ENCODE results near the gene KCTD10.
"Not testable (repeated sequence)": the region's sequence is repeated elsewhere in the genome, so short reads cannot be mapped to it uniquely, and the experiment has no call there.

KCTD10 gene

GRCh38 chr12:109483346-109483745 lies 6.2 kb upstream of the KCTD10 start:
- Histone ChIP-seq H3K27ac (ENCODE audit: low read length) (no peak overlapping the region), H3K36me3 (ENCODE audit: control insufficient read depth in 1 of 2, insufficient read depth in 2 of 2, low read length in 2 of 2) (peaks cover 40 to 58% of the 10 kb centered on the region in 2 donors), H3K27me3 (ENCODE audit: low read depth, low read length) (no peaks in the 10 kb centered on the region), H3K4me3 (ENCODE audit: low read depth in 1 of 2, low read length in 2 of 2) (no peak overlapping the region), H3K4me1 (ENCODE audit: control insufficient read depth in 1 of 2, insufficient read depth in 2 of 2, low read length in 2 of 2) (peaks cover 5 to 18% of the 10 kb centered on the region in 2 donors), H3K9me3 (ENCODE audit: control insufficient read depth in 1 of 2, low read length in 2 of 2) (no peaks in the 10 kb centered on the region)

- Histone ChIP-seq H3K9me3 (ENCODE audit: control insufficient read depth in 1 of 2, low read length in 2 of 2) (no peaks in the 10 kb centered on the region), H3K27me3 (ENCODE audit: low read depth, low read length) (no peaks in the 10 kb centered on the region), H3K36me3 (ENCODE audit: control insufficient read depth in 1 of 2, insufficient read depth in 2 of 2, low read length in 2 of 2) (peaks cover 36 to 54% of the 10 kb centered on the region in 2 donors), H3K27ac (ENCODE audit: low read length) (no peak overlapping the region), H3K4me3 (ENCODE audit: low read depth in 1 of 2, low read length in 2 of 2) (no peak overlapping the region), H3K4me1 (ENCODE audit: control insufficient read depth in 1 of 2, insufficient read depth in 2 of 2, low read length in 2 of 2) (peaks cover 5 to 22% of the 10 kb centered on the region in 2 donors)
Observed at GRCh38 chr12:109482894-109483293, 5.8 kb upstream of the KCTD10 start.

- peaks cover 32 to 49% of the 10 kb centered on the region in 2 donors for H3K36me3 ChIP-seq (ENCODE audit: control insufficient read depth in 1 of 2, insufficient read depth in 2 of 2, low read length in 2 of 2)
- H3K4me3 ChIP-seq (ENCODE audit: low read depth in 1 of 2, low read length in 2 of 2) = no peak overlapping the region
- no peaks in the 10 kb centered on the region for H3K27me3 ChIP-seq (ENCODE audit: low read depth, low read length)
- H3K27ac ChIP-seq (ENCODE audit: low read length) = no peak overlapping the region
- H3K9me3 ChIP-seq (ENCODE audit: control insufficient read depth in 1 of 2, low read length in 2 of 2) = no peaks in the 10 kb centered on the region
- peaks cover 5 to 23% of the 10 kb centered on the region in 2 donors for H3K4me1 ChIP-seq (ENCODE audit: control insufficient read depth in 1 of 2, insufficient read depth in 2 of 2, low read length in 2 of 2)
Observed at GRCh38 chr12:109482491-109482890, 5.4 kb upstream of the KCTD10 start.

GRCh38 chr12:109481863-109482262 lies 4.8 kb upstream of the KCTD10 start:
- peaks cover 5 to 23% of the 10 kb centered on the region in 2 donors for H3K4me1 ChIP-seq (ENCODE audit: control insufficient read depth in 1 of 2, insufficient read depth in 2 of 2, low read length in 2 of 2)
- no peaks in the 10 kb centered on the region for H3K9me3 ChIP-seq (ENCODE audit: control insufficient read depth in 1 of 2, low read length in 2 of 2)
- H3K27ac ChIP-seq (ENCODE audit: low read length) = no peak overlapping the region
- no peak overlapping the region for H3K4me3 ChIP-seq (ENCODE audit: low read depth in 1 of 2, low read length in 2 of 2)
- no peaks in the 10 kb centered on the region for H3K27me3 ChIP-seq (ENCODE audit: low read depth, low read length)
- peaks cover 26 to 47% of the 10 kb centered on the region in 2 donors for H3K36me3 ChIP-seq (ENCODE audit: control insufficient read depth in 1 of 2, insufficient read depth in 2 of 2, low read length in 2 of 2)

GRCh38 chr12:109480356-109480755 lies 3.3 kb upstream of the KCTD10 start:
- Histone ChIP-seq H3K4me1 (ENCODE audit: control insufficient read depth in 1 of 2, insufficient read depth in 2 of 2, low read length in 2 of 2) (peaks cover 5 to 34% of the 10 kb centered on the region in 2 donors), H3K27ac (ENCODE audit: low read length) (no peak overlapping the region), H3K27me3 (ENCODE audit: low read depth, low read length) (no peaks in the 10 kb centered on the region), H3K4me3 (ENCODE audit: low read depth in 1 of 2, low read length in 2 of 2) (no peak overlapping the region), H3K36me3 (ENCODE audit: control insufficient read depth in 1 of 2, insufficient read depth in 2 of 2, low read length in 2 of 2) (peaks cover 11 to 31% of the 10 kb centered on the region in 2 donors), H3K9me3 (ENCODE audit: control insufficient read depth in 1 of 2, low read length in 2 of 2) (no peaks in the 10 kb centered on the region)

GRCh38 chr12:109479761-109480160 lies 2.7 kb upstream of the KCTD10 start:
- no peak overlapping the region for H3K27ac ChIP-seq (ENCODE audit: low read length)
- no peaks in the 10 kb centered on the region for H3K9me3 ChIP-seq (ENCODE audit: control insufficient read depth in 1 of 2, low read length in 2 of 2)
- H3K36me3 ChIP-seq (ENCODE audit: control insufficient read depth in 1 of 2, insufficient read depth in 2 of 2, low read length in 2 of 2) = peaks cover 5 to 26% of the 10 kb centered on the region in 2 donors
- H3K4me3 ChIP-seq (ENCODE audit: low read depth in 1 of 2, low read length in 2 of 2) = no peak overlapping the region
- peaks cover 5 to 40% of the 10 kb centered on the region in 2 donors for H3K4me1 ChIP-seq (ENCODE audit: control insufficient read depth in 1 of 2, insufficient read depth in 2 of 2, low read length in 2 of 2)
- H3K27me3 ChIP-seq (ENCODE audit: low read depth, low read length) = no peaks in the 10 kb centered on the region

GRCh38 chr12:109477963-109478315 lies 839 bp upstream of the KCTD10 start:
- Histone ChIP-seq H3K4me3 (ENCODE audit: low read depth in 1 of 2, low read length in 2 of 2) (peak overlapping the region; percentile 98 to 99), H3K36me3 (ENCODE audit: control insufficient read depth in 1 of 2, insufficient read depth in 2 of 2, low read length in 2 of 2) (peaks cover 4 to 9% of the 10 kb centered on the region in 2 donors), H3K27ac (ENCODE audit: low read length) (peak overlapping the region; percentile 98), H3K27me3 (ENCODE audit: low read depth, low read length) (no peaks in the 10 kb centered on the region), H3K4me1 (ENCODE audit: control insufficient read depth in 1 of 2, insufficient read depth in 2 of 2, low read length in 2 of 2) (peaks cover 5 to 46% of the 10 kb centered on the region in 2 donors), H3K9me3 (ENCODE audit: control insufficient read depth in 1 of 2, low read length in 2 of 2) (no peaks in the 10 kb centered on the region)

- H3K4me1 ChIP-seq (ENCODE audit: control insufficient read depth in 1 of 2, insufficient read depth in 2 of 2, low read length in 2 of 2) = peaks cover 5 to 46% of the 10 kb centered on the region in 2 donors
- H3K4me3 ChIP-seq (ENCODE audit: low read depth in 1 of 2, low read length in 2 of 2) = peak overlapping the region; percentile 98 to 99
- H3K36me3 ChIP-seq (ENCODE audit: control insufficient read depth in 1 of 2, insufficient read depth in 2 of 2, low read length in 2 of 2) = peaks cover 0 to 9% of the 10 kb centered on the region in 2 donors
- H3K9me3 ChIP-seq (ENCODE audit: control insufficient read depth in 1 of 2, low read length in 2 of 2) = no peaks in the 10 kb centered on the region
- peak overlapping the region; percentile 98 for H3K27ac ChIP-seq (ENCODE audit: low read length)
- H3K27me3 ChIP-seq (ENCODE audit: low read depth, low read length) = no peaks in the 10 kb centered on the region
Observed at GRCh38 chr12:109476807-109477184, 304 bp downstream of the KCTD10 start.

GRCh38 chr12:109475993-109476806 lies 900 bp downstream of the KCTD10 start:
- H3K9me3 ChIP-seq (ENCODE audit: control insufficient read depth in 1 of 2, low read length in 2 of 2) = no peaks in the 10 kb centered on the region
- H3K36me3 ChIP-seq (ENCODE audit: control insufficient read depth in 1 of 2, insufficient read depth in 2 of 2, low read length in 2 of 2) = peaks cover 0 to 9% of the 10 kb centered on the region in 2 donors
- no peaks in the 10 kb centered on the region for H3K27me3 ChIP-seq (ENCODE audit: low read depth, low read length)
- peak overlapping the region; percentile 98 for H3K27ac ChIP-seq (ENCODE audit: low read length)
- H3K4me1 ChIP-seq (ENCODE audit: control insufficient read depth in 1 of 2, insufficient read depth in 2 of 2, low read length in 2 of 2) = peaks cover 5 to 46% of the 10 kb centered on the region in 2 donors
- peak overlapping the region; percentile 98 to 99 for H3K4me3 ChIP-seq (ENCODE audit: low read depth in 1 of 2, low read length in 2 of 2)

- no peaks in the 10 kb centered on the region for H3K9me3 ChIP-seq (ENCODE audit: control insufficient read depth in 1 of 2, low read length in 2 of 2)
- H3K27me3 ChIP-seq (ENCODE audit: low read depth, low read length) = no peaks in the 10 kb centered on the region
- H3K4me1 ChIP-seq (ENCODE audit: control insufficient read depth in 1 of 2, insufficient read depth in 2 of 2, low read length in 2 of 2) = peaks cover 5 to 46% of the 10 kb centered on the region in 2 donors
- H3K4me3 ChIP-seq (ENCODE audit: low read depth in 1 of 2, low read length in 2 of 2) = peak overlapping the region in 1 of 2 donors; percentile 99
- H3K36me3 ChIP-seq (ENCODE audit: control insufficient read depth in 1 of 2, insufficient read depth in 2 of 2, low read length in 2 of 2) = peaks cover 0 to 3% of the 10 kb centered on the region in 2 donors
- H3K27ac ChIP-seq (ENCODE audit: low read length) = peak overlapping the region; percentile 98
Observed at GRCh38 chr12:109475121-109475520, 2.0 kb downstream of the KCTD10 start.

GRCh38 chr12:109473526-109474270 lies 3.4 kb downstream of the KCTD10 start:
- not testable (repeated sequence) for H3K27me3 ChIP-seq (ENCODE audit: low read depth, low read length); H3K4me3 ChIP-seq (ENCODE audit: low read depth in 1 of 2, low read length in 2 of 2); H3K9me3 ChIP-seq (ENCODE audit: control insufficient read depth in 1 of 2, low read length in 2 of 2)
- Histone ChIP-seq H3K36me3 (ENCODE audit: control insufficient read depth in 1 of 2, insufficient read depth in 2 of 2, low read length in 2 of 2) (peaks cover 8 to 11% of the 10 kb centered on the region in 2 donors), H3K27ac (ENCODE audit: low read length) (peak overlapping the region; percentile 12), H3K4me1 (ENCODE audit: control insufficient read depth in 1 of 2, insufficient read depth in 2 of 2, low read length in 2 of 2) (peaks cover 1 to 32% of the 10 kb centered on the region in 2 donors)
